GM12875 (cell line): Measurements from ENCODE around the gene AFAP1.

Experiments
- H3K4me3 ChIP-seq: one replicate; pipeline ENCODE4 v1.5.1; 2011; ENCODE audit warnings: low read depth, low read length, control low read depth
- CTCF ChIP-seq: IDR thresholded peaks from 2 replicates; pipeline ENCODE4 v1.5.1; 2011; ENCODE audit warnings: low read depth, mild to moderate bottlenecking, control low read depth, inconsistent platforms, low read length, moderate library complexity, borderline replicate concordance; ENCODE audit not compliant: insufficient read depth

AFAP1 gene

GRCh38 chr4:7722766-7723387 is 216.8 kb downstream of the AFAP1 start:
- H3K4me3 ChIP-seq: no peak overlapping the region
- TF ChIP-seq CTCF: no peak

- TF ChIP-seq CTCF: peak; percentile 28; the same call in 1 of the 2 replicates
- H3K4me3 ChIP-seq: no peak overlapping the region
These were observed 217.6 kb downstream of the AFAP1 start for GRCh38 chr4:7721984-7722551.

- no peak overlapping the region for H3K4me3 ChIP-seq
- TF ChIP-seq CTCF: peak; percentile 80
These were observed 220.1 kb downstream of the AFAP1 start for GRCh38 chr4:7719354-7720174.

- TF ChIP-seq CTCF: no peak
- H3K4me3 ChIP-seq: no peak overlapping the region
These were observed 221.6 kb downstream of the AFAP1 start for GRCh38 chr4:7717946-7718490.

GRCh38 chr4:7717161-7717560 is 222.5 kb downstream of the AFAP1 start:
- no peak overlapping the region for H3K4me3 ChIP-seq
- no peak for TF ChIP-seq CTCF

GRCh38 chr4:7716010-7716721 is 223.5 kb downstream of the AFAP1 start:
- no peak overlapping the region for H3K4me3 ChIP-seq
- no peak for TF ChIP-seq CTCF
